Measurements from ENCODE around the gene FAM131C. TPM values are rescaled to one million over a fixed set of nuclear protein-coding genes. Genes with fewer than 3 reads are reported as not detected.
A peak's percentile ranks its signal among the peaks of the same experiment; 100 is the strongest.
"Not testable (repeated sequence)": the region's sequence is repeated elsewhere in the genome, so short reads cannot be mapped to it uniquely, and the experiment has no call there.

The FAM131C gene
- total RNA-seq, 8 experiments from 2014 or later, result 0.20 to 3.6 (median 1.1) TPM; not detected in 1

DNA sequence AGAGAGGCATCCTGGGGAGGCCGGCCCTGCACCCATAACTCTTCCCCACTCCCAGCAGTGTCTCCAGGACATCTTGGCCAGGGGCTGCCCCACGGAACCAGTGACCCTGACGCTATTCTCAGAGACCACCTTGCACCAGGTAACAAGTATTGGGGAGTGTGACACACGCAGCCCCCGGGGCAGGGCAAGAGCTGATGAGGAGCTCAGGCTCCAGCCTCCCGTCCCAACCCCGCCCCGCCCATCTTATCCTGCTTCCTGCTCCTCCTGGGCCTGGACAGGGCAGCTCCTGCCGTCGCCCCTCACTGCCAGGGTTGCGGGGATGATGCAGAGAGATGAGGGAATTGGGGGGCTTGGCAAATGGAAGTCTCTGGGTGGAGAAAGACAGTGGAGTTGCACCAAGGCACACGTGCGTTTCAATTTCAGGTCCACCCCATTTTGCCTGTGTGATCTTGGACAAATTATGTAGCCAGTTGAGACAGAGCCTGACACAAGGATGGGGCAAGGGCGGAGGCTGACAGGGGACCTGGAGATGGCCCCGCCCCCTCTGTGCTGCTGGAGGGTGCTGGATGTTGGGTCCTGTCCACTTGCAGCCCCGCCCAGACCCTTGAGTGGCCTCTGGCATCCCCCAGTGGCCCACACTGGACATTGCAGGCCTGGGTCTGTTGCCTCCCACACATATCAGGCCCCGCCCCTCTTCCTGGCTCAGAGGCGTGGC, 40.9 kb downstream of the FAM131C start:
- WGBS, 10 experiments, result 0 to 87% (median 24%) methylated on average over 1 to 4 of the region's 18 CpGs; no CpG with 5 or more reads in 4 of the 10 experiments
- Histone ChIP-seq H3K27ac (no peak overlapping the region), H3K4me3 (no peak overlapping the region), H3K4me1 (replicated peaks in 1 of 2) (peaks cover 5 to 8% of the 10 kb centered on the region in 2 donors)
- peak; percentile 90 to 99 (median 92) for ATAC-seq (replicated peaks in 6 of 8)
- in situ Hi-C loops (cut with MboI; ENCODE audit: low pct_unique_long_range_greater_than_20kb in 2 of 9, low sequenced_read_pairs in 9 of 9, unreplicated experiment in 9 of 9), result no loop called here

DNA sequence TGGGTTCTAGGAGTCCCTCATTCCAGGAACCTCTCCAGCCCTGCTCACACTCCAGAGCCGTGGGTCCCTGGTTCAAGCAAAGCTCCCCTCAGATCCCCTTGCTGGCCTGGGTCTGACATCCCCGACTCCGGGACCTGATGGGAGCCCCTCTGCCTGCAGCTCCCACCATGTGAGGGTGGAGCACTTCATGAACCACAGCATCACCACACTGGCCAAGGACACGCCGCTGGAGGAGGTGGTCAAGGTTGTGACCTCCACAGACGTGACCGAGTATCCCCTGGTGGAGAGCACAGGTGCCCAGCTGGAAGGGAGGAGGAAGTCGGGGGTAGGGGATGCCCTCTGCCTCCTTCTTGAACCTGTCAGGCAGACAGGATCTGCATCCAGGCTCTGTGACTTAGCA, 41.9 kb downstream of the FAM131C start:
- in situ Hi-C loops (cut with MboI; ENCODE audit: low pct_unique_long_range_greater_than_20kb in 2 of 9, low sequenced_read_pairs in 9 of 9, unreplicated experiment in 9 of 9), result no loop called here
- 74% methylated on average over 6 of the region's 8 CpGs; no CpG with 5 or more reads in 9 of the 10 experiments for WGBS, 10 experiments
- H3K4me1 ChIP-seq (replicated peaks in 1 of 2), result peaks cover 13 to 15% of the 10 kb centered on the region in 2 donors
- no peak overlapping the region for H3K4me3 ChIP-seq
- H3K27ac ChIP-seq, result no peak overlapping the region
- no peak for ATAC-seq (replicated peaks in 6 of 8)

DNA sequence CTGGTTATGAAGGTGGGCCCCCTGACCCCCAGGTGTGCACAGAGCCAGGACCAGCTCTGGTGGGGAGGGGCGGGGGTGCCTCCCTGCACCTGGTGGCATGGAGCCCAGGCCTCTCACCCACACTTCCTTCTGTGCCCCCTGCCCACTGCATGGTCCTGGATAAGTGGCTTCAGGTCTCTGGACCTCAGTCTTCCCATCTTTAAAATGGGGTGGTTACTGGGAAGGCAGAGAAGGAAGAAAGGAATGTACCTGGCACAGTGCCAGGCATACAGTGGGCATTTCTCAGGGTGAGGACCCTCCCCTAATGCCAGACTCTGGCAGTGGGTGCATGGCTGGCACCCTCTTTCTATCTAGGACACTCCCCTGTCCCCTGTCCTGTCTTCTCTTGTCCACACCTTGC, 44.2 kb downstream of the FAM131C start:
- Histone ChIP-seq H3K4me1 (replicated peaks in 1 of 2) (peaks cover 13 to 15% of the 10 kb centered on the region in 2 donors), H3K4me3 (no peak overlapping the region), H3K27ac (no peak overlapping the region)
- 100% methylated on average over 1 of the region's 1 CpG; no CpG with 5 or more reads in 7 of the 10 experiments for WGBS, 10 experiments
- in situ Hi-C loops (cut with MboI; ENCODE audit: low pct_unique_long_range_greater_than_20kb in 2 of 9, low sequenced_read_pairs in 9 of 9, unreplicated experiment in 9 of 9), result no loop called here
- ATAC-seq (replicated peaks in 6 of 8), result no peak

DNA sequence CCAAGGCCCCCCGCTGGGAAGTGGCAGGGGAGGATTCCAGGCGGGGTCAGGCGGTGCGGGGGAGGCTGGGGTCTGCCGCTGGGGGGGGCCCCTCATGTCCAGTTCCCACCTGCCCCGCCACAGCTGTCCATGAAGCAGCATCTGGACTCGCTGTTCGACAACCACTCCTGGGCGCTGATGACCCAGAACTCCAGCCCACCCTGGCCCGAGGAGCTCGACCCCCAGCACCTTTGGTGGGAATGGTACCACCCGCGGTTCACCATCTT, 44.5 kb downstream of the FAM131C start:
- 80 to 100% methylated on average over 1 to 3 of the region's 13 CpGs; no CpG with 5 or more reads in 8 of the 10 experiments for WGBS, 10 experiments
- in situ Hi-C loops (cut with MboI; ENCODE audit: low pct_unique_long_range_greater_than_20kb in 2 of 9, low sequenced_read_pairs in 9 of 9, unreplicated experiment in 9 of 9), result not testable (repeated sequence)

DNA sequence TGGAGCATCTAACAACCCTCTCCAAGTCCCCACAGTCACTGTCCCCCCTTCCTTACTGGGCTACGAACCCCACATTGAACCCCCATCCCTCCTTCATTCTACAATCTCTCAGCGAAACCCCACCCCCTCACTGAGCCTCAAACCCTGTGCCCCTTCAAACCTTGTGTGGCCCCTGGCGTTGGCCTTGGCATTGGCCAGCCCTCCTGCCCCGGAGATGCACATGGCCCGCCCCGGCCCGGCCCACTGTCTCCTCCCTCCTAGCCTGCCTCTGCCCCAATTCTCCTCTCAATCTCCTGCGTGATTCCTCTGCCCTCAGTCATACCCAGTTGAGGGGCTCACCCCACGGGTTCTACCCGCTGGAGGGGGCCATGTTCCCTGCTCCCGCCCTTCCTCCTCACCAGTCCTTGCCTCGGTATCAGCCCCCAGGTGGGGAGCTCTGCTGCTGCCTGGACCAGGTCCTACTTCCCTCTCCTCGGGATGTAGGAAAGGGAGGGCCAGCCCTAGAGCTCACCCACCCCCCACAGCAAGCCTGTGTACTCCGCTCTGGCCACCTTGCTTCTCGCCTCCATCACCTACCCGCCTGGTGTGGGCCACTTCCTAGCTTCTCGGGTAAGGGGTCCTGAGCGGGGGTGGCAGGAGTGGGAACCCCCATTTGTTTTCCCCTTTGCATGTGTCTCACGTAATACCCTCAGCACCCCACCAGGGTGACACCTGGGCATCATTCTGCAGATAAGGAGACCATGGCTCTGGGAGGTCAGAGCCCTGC, 45.0 kb downstream of the FAM131C start:
- WGBS, 10 experiments, result 29 to 100% (median 69%) methylated on average over 1 to 8 of the region's 19 CpGs; no CpG with 5 or more reads in 4 of the 10 experiments
- in situ Hi-C loops (cut with MboI; ENCODE audit: low pct_unique_long_range_greater_than_20kb in 2 of 9, low sequenced_read_pairs in 9 of 9, unreplicated experiment in 9 of 9), result no loop called here
- H3K4me1 ChIP-seq (replicated peaks in 1 of 2), result peaks cover 13 to 15% of the 10 kb centered on the region in 2 donors
- H3K4me3 ChIP-seq, result no peak overlapping the region
- ATAC-seq (replicated peaks in 6 of 8), result no peak
- no peak overlapping the region for H3K27ac ChIP-seq

More for the DNA sequence above, 44.5 kb downstream of the FAM131C start:
- H3K4me1 ChIP-seq (replicated peaks in 1 of 2), result peaks cover 13 to 15% of the 10 kb centered on the region in 2 donors
- not testable (repeated sequence) for H3K4me3 ChIP-seq; H3K27ac ChIP-seq; ATAC-seq (replicated peaks in 6 of 8)

DNA sequence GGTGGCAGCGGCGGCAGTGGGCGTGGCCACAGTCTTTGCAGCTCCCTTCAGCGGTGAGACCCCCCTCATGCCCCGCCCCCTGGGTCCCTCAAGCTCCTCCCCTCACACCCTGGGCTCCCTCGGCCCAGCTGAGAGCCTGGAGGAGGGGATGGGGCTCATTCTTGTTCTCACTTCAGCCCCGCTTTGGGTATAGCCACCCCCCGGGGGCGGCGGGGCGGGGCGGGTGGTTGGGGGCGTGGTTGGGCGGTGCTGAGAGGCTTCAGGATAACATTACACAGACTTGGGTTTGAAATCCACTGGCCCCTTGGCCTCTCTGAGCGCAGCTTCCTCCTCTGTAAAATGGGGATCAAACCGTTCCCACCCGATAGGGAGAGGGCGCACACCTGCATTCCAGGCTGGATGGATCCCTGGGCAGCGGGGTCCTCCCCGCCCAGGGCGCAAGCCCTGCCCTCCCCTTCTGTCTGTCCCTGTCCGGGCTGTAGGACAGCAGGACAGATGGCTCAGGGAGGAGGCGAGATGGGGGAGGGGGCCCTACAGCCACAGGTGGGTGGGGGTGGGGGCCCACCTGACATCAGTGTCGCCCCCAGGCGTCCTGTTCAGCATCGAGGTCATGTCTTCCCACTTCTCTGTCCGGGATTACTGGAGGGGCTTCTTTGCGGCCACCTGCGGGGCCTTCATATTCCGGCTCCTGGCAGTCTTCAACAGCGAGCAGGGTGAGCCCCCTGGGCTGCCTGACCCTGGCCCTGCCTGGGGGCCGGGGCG, 46.5 kb downstream of the FAM131C start:
- H3K4me1 ChIP-seq (replicated peaks in 1 of 2), result peaks cover 8 to 9% of the 10 kb centered on the region in 2 donors
- H3K4me3 ChIP-seq, result peak overlapping the region in 2 of 5 donors; percentile 2
- peak; percentile 69 to 92 (median 87) for ATAC-seq (replicated peaks in 6 of 8)
- 30 to 38% methylated on average over 2 of the region's 33 CpGs; no CpG with 5 or more reads in 8 of the 10 experiments for WGBS, 10 experiments
- in situ Hi-C loops (cut with MboI; ENCODE audit: low pct_unique_long_range_greater_than_20kb in 2 of 9, low sequenced_read_pairs in 9 of 9, unreplicated experiment in 9 of 9), result no loop called here
- no peak overlapping the region for H3K27ac ChIP-seq

DNA sequence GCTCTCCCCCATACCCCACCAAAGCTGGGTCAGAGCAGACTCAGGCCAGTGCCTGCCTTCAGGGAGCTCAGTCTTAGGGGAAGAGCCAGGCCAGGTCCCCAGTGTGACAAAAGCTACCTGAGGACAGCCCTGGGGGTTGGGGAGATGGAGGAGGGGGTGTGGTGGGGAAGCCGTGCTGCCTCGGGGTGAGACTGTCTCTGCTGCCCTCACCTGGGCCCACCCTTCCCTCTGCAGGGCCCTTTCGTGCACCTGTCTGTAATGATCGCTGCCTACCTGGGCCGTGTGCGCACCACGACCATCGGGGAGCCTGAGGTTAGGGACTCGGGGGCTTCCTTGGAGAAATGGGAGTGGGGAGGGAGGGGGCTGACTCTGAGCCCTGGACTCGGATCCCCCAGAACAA, 47.1 kb downstream of the FAM131C start:
- H3K4me3 ChIP-seq; H3K27ac ChIP-seq; in situ Hi-C loops (cut with MboI; ENCODE audit: low pct_unique_long_range_greater_than_20kb in 2 of 9, low sequenced_read_pairs in 9 of 9, unreplicated experiment in 9 of 9); ATAC-seq (replicated peaks in 6 of 8): not testable (repeated sequence)
- WGBS, 10 experiments, result no CpG with 5 or more reads among the region's 10 CpGs
- peaks cover 13 to 14% of the 10 kb centered on the region in 2 donors for H3K4me1 ChIP-seq (replicated peaks in 1 of 2)

DNA sequence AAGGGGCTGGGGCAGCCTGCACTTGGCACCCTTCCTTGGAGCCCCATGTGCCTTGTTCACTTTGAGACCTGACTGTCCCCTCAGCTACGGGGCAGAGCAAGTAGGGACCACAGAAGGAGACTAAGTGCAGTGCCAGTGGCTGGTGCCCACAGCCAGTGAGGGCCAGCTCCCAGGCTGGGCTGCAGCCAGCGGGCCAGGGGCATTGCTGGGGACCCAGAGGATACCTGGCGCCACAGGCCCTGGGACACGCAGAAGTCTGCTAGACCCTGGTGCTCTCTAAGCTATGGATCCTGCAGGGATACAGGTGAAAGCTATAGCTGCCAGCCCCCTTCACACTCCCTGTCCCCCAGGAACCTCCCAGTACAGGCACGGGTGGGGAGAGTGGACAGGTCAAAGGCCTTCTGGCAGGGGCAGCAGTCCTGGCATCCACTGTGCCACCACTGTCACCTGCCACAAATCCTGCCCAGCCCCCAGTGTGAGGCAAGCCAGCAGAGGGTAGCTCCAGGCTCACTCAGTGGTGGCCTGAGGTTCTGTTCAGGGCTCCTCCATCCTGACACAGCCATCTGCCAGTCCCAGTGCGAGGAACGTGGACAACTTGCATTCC, 50.3 kb downstream of the FAM131C start:
- no peak for ATAC-seq (replicated peaks in 6 of 8)
- Histone ChIP-seq H3K4me1 (replicated peaks in 1 of 2) (peaks cover 29 to 31% of the 10 kb centered on the region in 2 donors), H3K4me3 (no peak overlapping the region), H3K27ac (no peak overlapping the region)
- in situ Hi-C loops (cut with MboI; ENCODE audit: low pct_unique_long_range_greater_than_20kb in 2 of 9, low sequenced_read_pairs in 9 of 9, unreplicated experiment in 9 of 9), result no loop called here
- 0 to 72% (median 51%) methylated on average over 1 to 4 of the region's 7 CpGs; no CpG with 5 or more reads in 6 of the 10 experiments for WGBS, 10 experiments

DNA sequence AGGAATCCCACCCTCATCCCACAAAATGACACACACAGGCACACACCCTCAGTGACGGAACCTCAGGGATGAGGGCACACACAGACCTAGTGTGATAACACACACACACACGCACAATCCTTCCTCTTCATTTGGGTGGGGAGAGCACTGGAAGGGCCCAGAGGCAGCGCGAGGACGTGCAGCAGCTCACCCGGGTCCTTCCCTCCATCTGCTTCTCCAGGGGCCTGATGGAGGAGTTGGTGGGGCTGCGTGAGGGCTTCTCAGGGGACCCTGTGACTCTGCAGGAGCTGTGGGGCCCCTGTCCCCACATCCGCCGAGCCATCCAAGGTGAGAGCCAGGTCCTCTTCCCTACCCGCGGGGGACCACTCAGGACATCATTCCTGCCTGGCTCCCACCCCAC, 51.1 kb downstream of the FAM131C start:
- no peak for ATAC-seq (replicated peaks in 6 of 8)
- no peak overlapping the region for H3K4me3 ChIP-seq
- H3K27ac ChIP-seq, result no peak overlapping the region
- peaks cover 36 to 37% of the 10 kb centered on the region in 2 donors for H3K4me1 ChIP-seq (replicated peaks in 1 of 2)
- 50 to 78% methylated on average over 2 to 5 of the region's 11 CpGs; no CpG with 5 or more reads in 8 of the 10 experiments for WGBS, 10 experiments
- in situ Hi-C loops (cut with MboI; ENCODE audit: low pct_unique_long_range_greater_than_20kb in 2 of 9, low sequenced_read_pairs in 9 of 9, unreplicated experiment in 9 of 9), result no loop called here

DNA sequence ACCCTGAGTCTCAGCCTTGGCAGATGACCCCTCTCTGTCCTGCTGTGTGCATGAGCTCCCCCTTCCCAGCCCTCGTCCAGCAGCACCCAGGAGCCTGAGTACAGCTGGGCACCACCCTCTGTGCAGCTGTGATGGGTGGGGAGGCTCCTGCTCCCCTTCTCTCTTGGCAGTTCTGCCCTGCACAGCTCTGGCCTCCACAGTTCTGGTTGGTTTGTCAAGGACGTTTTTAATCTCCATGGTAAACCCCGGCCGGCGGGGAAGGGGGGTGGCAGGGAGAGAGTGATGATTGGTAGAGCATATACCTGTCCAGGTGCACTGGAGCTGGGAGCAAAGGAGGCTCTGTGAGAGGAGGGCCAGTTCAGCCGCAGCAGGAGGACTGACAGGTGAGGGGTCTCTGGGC, 51.8 kb downstream of the FAM131C start, which contains the start of gene CLCNKA:
Gene CLCNKA, plus strand, starts transcription at position 356 of the 400 bp plus-strand sequence. CDS start 584 bp downstream, outside the sequence.
- Histone ChIP-seq H3K27ac (no peak within 1 kb of the TSS), H3K4me3 (no peak within 1 kb of the TSS), H3K4me1 (replicated peaks in 1 of 2) (peaks cover 30 to 34% of the 10 kb centered on the region in 2 donors)
- 0 to 67% (median 55%) methylated on average over 1 to 5 of the region's 6 CpGs; no CpG with 5 or more reads in 5 of the 10 experiments for WGBS, 10 experiments
- ATAC-seq (replicated peaks in 6 of 8), result no peak
- in situ Hi-C loops (cut with MboI; ENCODE audit: low pct_unique_long_range_greater_than_20kb in 2 of 9, low sequenced_read_pairs in 9 of 9, unreplicated experiment in 9 of 9), result no loop called here

DNA sequence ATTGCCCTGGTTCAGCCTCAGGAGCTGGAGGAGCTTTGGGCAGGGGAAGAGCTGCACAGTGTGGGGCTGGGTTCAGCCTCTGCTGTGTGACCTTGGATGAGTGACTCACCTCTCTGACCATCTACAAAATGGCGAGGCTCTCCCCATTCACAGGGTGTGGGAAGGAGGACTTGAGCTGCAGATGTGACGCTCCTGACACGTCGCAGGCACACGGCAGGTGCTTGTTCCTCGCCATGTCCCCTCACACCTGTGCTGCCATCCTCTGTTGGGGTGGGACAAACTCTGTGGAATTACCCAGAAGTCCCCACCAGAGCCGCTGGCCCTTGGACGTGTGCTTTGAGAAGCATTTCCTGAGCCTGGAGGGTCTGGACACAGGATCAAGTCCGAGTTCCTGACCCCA, 52.6 kb downstream of the FAM131C start:
- H3K4me3 ChIP-seq; H3K27ac ChIP-seq; in situ Hi-C loops (cut with MboI; ENCODE audit: low pct_unique_long_range_greater_than_20kb in 2 of 9, low sequenced_read_pairs in 9 of 9, unreplicated experiment in 9 of 9); ATAC-seq (replicated peaks in 6 of 8): not testable (repeated sequence)
- 60% methylated on average over 1 of the region's 9 CpGs; no CpG with 5 or more reads in 9 of the 10 experiments for WGBS, 10 experiments
- peaks cover 30 to 34% of the 10 kb centered on the region in 2 donors for H3K4me1 ChIP-seq (replicated peaks in 1 of 2)

DNA sequence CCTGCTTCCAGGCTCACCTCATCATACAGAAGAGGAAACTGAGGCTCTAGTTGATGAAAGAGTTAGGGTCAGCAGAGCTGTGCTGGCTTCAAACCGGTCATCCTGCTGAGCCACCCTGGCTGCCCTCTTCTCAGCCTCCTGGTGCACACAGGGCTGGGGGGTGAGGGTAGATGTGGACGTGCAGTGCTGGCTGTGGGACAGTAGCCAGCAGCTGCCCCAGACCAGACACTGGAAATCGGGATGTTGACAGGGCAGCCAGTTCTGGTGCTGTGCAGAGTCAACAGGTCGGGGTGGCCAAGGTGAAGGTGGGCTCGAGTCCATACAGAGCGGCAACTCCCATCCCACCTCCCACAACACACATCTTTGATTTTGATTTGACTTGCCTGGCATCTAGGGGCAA, 53.1 kb downstream of the FAM131C start:
- WGBS, 10 experiments, result 40 to 89% (median 71%) methylated on average over 1 to 3 of the region's 6 CpGs; no CpG with 5 or more reads in 7 of the 10 experiments
- Histone ChIP-seq H3K4me1 (replicated peaks in 1 of 2) (peaks cover 30 to 34% of the 10 kb centered on the region in 2 donors), H3K27ac (no peak overlapping the region), H3K4me3 (no peak overlapping the region)
- no peak for ATAC-seq (replicated peaks in 6 of 8)
- in situ Hi-C loops (cut with MboI; ENCODE audit: low pct_unique_long_range_greater_than_20kb in 2 of 9, low sequenced_read_pairs in 9 of 9, unreplicated experiment in 9 of 9), result no loop called here

Data from motor neuron (in vitro differentiated cells).